HEK293 (cell line): ENCODE results near the gene CNN2.
A peak's percentile ranks its signal among the peaks of the same experiment; 100 is the strongest.

ENCODE experiments used
- BCL11A ChIP-seq: fragments of 450-650 bp; formaldehyde crosslinking; IDR thresholded peaks from 2 replicates; pipeline ENCODE4 v1.5.1; 2016; ENCODE audit warnings: low read depth, missing biosample characterization, missing genetic modification characterization
- GFI1B ChIP-seq: fragments of 450-650 bp; formaldehyde crosslinking; IDR thresholded peaks from 2 replicates; pipeline ENCODE4 v1.5.1; 2016; ENCODE audit warnings: missing biosample characterization, missing genetic modification characterization
- GLIS2 ChIP-seq: fragments of 450-650 bp; formaldehyde crosslinking; IDR thresholded peaks from 2 replicates; pipeline ENCODE4 v1.5.1; 2016; ENCODE audit warnings: missing biosample characterization, missing genetic modification characterization
- HOXC10 ChIP-seq: sonication (generic); formaldehyde crosslinking; IDR thresholded peaks from 2 replicates; pipeline ENCODE4 v1.8.1; 2023; ENCODE audit warnings: mild to moderate bottlenecking, missing genetic modification reagents
- KLF8 ChIP-seq: fragments of 450-650 bp; formaldehyde crosslinking; IDR thresholded peaks from 2 replicates; pipeline ENCODE4 v1.5.1; 2016; ENCODE audit warnings: missing biosample characterization, missing genetic modification characterization
- SP3 ChIP-seq: fragments of 450-650 bp; formaldehyde crosslinking; IDR thresholded peaks from 2 replicates; pipeline ENCODE4 v1.5.1; 2016; ENCODE audit warnings: missing biosample characterization, missing genetic modification characterization
- TRIM28 ChIP-seq: IDR thresholded peaks from 2 replicates; pipeline ENCODE4 v1.6.1; 2011; ENCODE audit warnings: low read length, control low read depth, borderline replicate concordance
- YY2 ChIP-seq: fragments of 450-650 bp; formaldehyde crosslinking; IDR thresholded peaks from 2 replicates; pipeline ENCODE4 v1.5.1; 2016; ENCODE audit warnings: missing biosample characterization, missing genetic modification characterization
- ZBTB21 ChIP-seq: fragments of 450-650 bp; formaldehyde crosslinking; IDR thresholded peaks from 2 replicates; pipeline ENCODE4 v1.5.1; 2017; ENCODE audit warnings: missing biosample characterization, missing genetic modification characterization
- ZBTB8A ChIP-seq: fragments of 450-650 bp; formaldehyde crosslinking; IDR thresholded peaks from 2 replicates; pipeline ENCODE4 v1.5.1; 2016; ENCODE audit warnings: missing biosample characterization, missing genetic modification characterization
- ZIC2 ChIP-seq: fragments of 450-650 bp; formaldehyde crosslinking; IDR thresholded peaks from 2 replicates; pipeline ENCODE4 v1.5.1; 2016; ENCODE audit warnings: missing biosample characterization, missing genetic modification characterization
- ZNF121 ChIP-seq: fragments of 450-650 bp; formaldehyde crosslinking; IDR thresholded peaks from 2 replicates; pipeline ENCODE4 v1.5.1; 2016; ENCODE audit warnings: missing biosample characterization, missing genetic modification characterization
- ZNF132 ChIP-seq: fragments of 450-650 bp; formaldehyde crosslinking; IDR thresholded peaks from 2 replicates; pipeline ENCODE4 v1.5.1; 2017; ENCODE audit warnings: missing biosample characterization, missing genetic modification characterization, borderline replicate concordance
- ZNF146 ChIP-seq: fragments of 450-650 bp; formaldehyde crosslinking; IDR thresholded peaks from 2 replicates; pipeline ENCODE4 v1.5.1; 2016; ENCODE audit warnings: missing biosample characterization, missing genetic modification characterization
- ZNF23 ChIP-seq: fragments of 450-650 bp; formaldehyde crosslinking; IDR thresholded peaks from 2 replicates; pipeline ENCODE4 v1.5.1; 2016; ENCODE audit warnings: missing biosample characterization, missing genetic modification characterization, borderline replicate concordance
- ZNF335 ChIP-seq: fragments of 450-650 bp; formaldehyde crosslinking; conservative IDR thresholded peaks from 2 replicates; pipeline ENCODE4 v1.5.1; 2016; ENCODE audit warnings: missing biosample characterization, missing genetic modification characterization
- ZNF366 ChIP-seq: fragments of 450-650 bp; formaldehyde crosslinking; conservative IDR thresholded peaks from 2 replicates; pipeline ENCODE4 v1.5.1; 2016; ENCODE audit warnings: missing biosample characterization, missing genetic modification characterization
- ZNF404 ChIP-seq: fragments of 450-650 bp; formaldehyde crosslinking; IDR thresholded peaks from 2 replicates; pipeline ENCODE4 v1.5.1; 2017; ENCODE audit warnings: missing biosample characterization, missing genetic modification characterization
- ZNF423 ChIP-seq: fragments of 450-650 bp; formaldehyde crosslinking; IDR thresholded peaks from 2 replicates; pipeline ENCODE4 v1.5.1; 2016; ENCODE audit warnings: missing biosample characterization, missing genetic modification characterization
- ZNF529 ChIP-seq: fragments of 450-650 bp; formaldehyde crosslinking; IDR thresholded peaks from 2 replicates; pipeline ENCODE4 v1.5.1; 2017; ENCODE audit warnings: missing genetic modification characterization, missing biosample characterization; ENCODE audit not compliant: insufficient replicate concordance
- ZNF560 ChIP-seq: fragments of 450-650 bp; formaldehyde crosslinking; IDR thresholded peaks from 2 replicates; pipeline ENCODE4 v1.5.1; 2017; ENCODE audit warnings: missing biosample characterization, missing genetic modification characterization, borderline replicate concordance
- ZNF596 ChIP-seq: fragments of 450-650 bp; IDR thresholded peaks from 2 replicates; pipeline ENCODE4 v1.5.0; 2018; ENCODE audit warnings: missing biosample characterization, mild to moderate bottlenecking, missing genetic modification characterization, moderate library complexity
- ZNF654 ChIP-seq: fragments of 450-650 bp; formaldehyde crosslinking; IDR thresholded peaks from 2 replicates; pipeline ENCODE4 v1.5.1; 2016; ENCODE audit warnings: low read depth, missing biosample characterization, missing genetic modification characterization
- ZNF670 ChIP-seq: fragments of 450-650 bp; formaldehyde crosslinking; IDR thresholded peaks from 2 replicates; pipeline ENCODE4 v1.5.1; 2016; ENCODE audit warnings: missing biosample characterization, missing genetic modification characterization, low read depth
- ZNF707 ChIP-seq: fragments of 450-650 bp; formaldehyde crosslinking; IDR thresholded peaks from 2 replicates; pipeline ENCODE4 v1.5.1; 2016; ENCODE audit warnings: missing biosample characterization, missing genetic modification characterization
- ZNF747 ChIP-seq: fragments of 450-650 bp; formaldehyde crosslinking; IDR thresholded peaks from 2 replicates; pipeline ENCODE4 v1.5.1; 2016; ENCODE audit warnings: missing biosample characterization, missing genetic modification characterization
- ZNF76 ChIP-seq: fragments of 450-650 bp; formaldehyde crosslinking; IDR thresholded peaks from 2 replicates; pipeline ENCODE4; 2016; ENCODE audit warnings: low read depth, missing biosample characterization, missing genetic modification characterization, borderline replicate concordance
- ZNF785 ChIP-seq: fragments of 450-650 bp; formaldehyde crosslinking; IDR thresholded peaks from 2 replicates; pipeline ENCODE4 v1.5.1; 2016; ENCODE audit warnings: missing biosample characterization, missing genetic modification characterization
- TF ChIP-seq, protein P1 (sequence below): fragments of 450-650 bp; formaldehyde crosslinking; IDR thresholded peaks from 2 replicates; pipeline ENCODE4 v1.5.1; 2016; ENCODE audit warnings: missing biosample characterization, missing genetic modification characterization
- TF ChIP-seq, protein P2 (sequence below): fragments of 450-650 bp; formaldehyde crosslinking; IDR thresholded peaks from 2 replicates; pipeline ENCODE4 v1.5.1; 2016; ENCODE audit warnings: missing biosample characterization, missing genetic modification characterization
- TF ChIP-seq, protein P3 (sequence below): fragments of 450-650 bp; formaldehyde crosslinking; IDR thresholded peaks from 2 replicates; pipeline ENCODE4 v1.5.1; 2016; ENCODE audit warnings: missing biosample characterization, missing genetic modification characterization
- TF ChIP-seq, protein P4 (sequence below): sonication (generic); formaldehyde crosslinking; IDR thresholded peaks from 2 replicates; pipeline ENCODE4 v1.8.1; 2022; ENCODE audit warnings: mild to moderate bottlenecking, moderate library complexity, missing genetic modification reagents
- TF ChIP-seq, protein P5 (sequence below): fragments of 450-650 bp; formaldehyde crosslinking; IDR thresholded peaks from 2 replicates; pipeline ENCODE4 v1.5.1; 2016; ENCODE audit warnings: missing biosample characterization, missing genetic modification characterization

Gene CNN2

DNA sequence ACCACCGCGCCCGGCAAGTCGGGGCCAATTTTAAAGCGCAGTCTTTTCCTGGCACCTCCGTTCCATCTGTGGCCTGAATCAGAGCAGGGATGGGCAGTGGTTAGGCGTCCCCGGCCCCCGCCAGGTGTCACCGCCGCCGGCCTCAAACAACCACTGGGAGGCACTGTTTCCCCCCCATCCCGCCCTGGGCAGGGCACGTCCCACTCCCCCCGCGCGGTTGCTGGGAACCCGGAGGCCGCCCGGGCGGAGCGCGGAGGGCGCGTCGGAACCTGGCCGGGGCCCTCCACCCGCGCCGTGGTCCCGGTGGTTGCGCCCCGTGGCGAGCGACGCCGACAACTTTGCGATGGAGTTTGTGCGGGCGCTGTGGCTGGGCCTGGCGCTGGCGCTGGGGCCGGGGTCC, 26.3 kb upstream of the CNN2 start, which contains the start of gene GRIN3B (continued):
- TF ChIP-seq ZNF707 (tag by site-specific recombination) (no peak), KLF8 (peak; percentile 91), ZNF785 (tag by site-specific recombination) (0 out of 2 replicates have a peak, but pooled peaks have one; percentile 92), GFI1B (tag by site-specific recombination) (no peak), ZNF132 (no peak), ZNF335 (tag by site-specific recombination) (peak; percentile 68), ZBTB8A (tag by site-specific recombination) (peak; percentile 92), YY2 (tag by site-specific recombination) (0 out of 2 replicates have a peak, but pooled peaks have one; percentile 26), ZNF560 (tag by site-specific recombination) (0 out of 2 replicates have a peak, but pooled peaks have one; percentile 6), ZNF747 (tag by site-specific recombination) (no peak), ZNF366 (tag by site-specific recombination) (no peak), HOXC10 (CRISPR knock-in tag) (no peak), ZNF654 (peak; percentile 52), BCL11A (tag by site-specific recombination) (peak; percentile 85), GLIS2 (tag by site-specific recombination) (peak; percentile 78), TRIM28 (no peak), ZNF404 (tag by site-specific recombination) (no peak), ZNF596 (no peak), ZNF23 (tag by site-specific recombination) (no peak), ZNF121 (tag by site-specific recombination) (no peak), ZNF76 (peak; percentile 69), SP3 (peak; percentile 45; the same call in 1 of the 2 replicates), ZBTB21 (tag by site-specific recombination) (no peak), ZNF670 (tag by site-specific recombination) (no peak), ZNF146 (tag by site-specific recombination) (no peak), ZNF529 (tag by site-specific recombination) (no peak), ZNF423 (tag by site-specific recombination) (0 out of 2 replicates have a peak, but pooled peaks have one; percentile 20), ZIC2 (peak; percentile 61)
- TF ChIP-seq, protein P1, sequence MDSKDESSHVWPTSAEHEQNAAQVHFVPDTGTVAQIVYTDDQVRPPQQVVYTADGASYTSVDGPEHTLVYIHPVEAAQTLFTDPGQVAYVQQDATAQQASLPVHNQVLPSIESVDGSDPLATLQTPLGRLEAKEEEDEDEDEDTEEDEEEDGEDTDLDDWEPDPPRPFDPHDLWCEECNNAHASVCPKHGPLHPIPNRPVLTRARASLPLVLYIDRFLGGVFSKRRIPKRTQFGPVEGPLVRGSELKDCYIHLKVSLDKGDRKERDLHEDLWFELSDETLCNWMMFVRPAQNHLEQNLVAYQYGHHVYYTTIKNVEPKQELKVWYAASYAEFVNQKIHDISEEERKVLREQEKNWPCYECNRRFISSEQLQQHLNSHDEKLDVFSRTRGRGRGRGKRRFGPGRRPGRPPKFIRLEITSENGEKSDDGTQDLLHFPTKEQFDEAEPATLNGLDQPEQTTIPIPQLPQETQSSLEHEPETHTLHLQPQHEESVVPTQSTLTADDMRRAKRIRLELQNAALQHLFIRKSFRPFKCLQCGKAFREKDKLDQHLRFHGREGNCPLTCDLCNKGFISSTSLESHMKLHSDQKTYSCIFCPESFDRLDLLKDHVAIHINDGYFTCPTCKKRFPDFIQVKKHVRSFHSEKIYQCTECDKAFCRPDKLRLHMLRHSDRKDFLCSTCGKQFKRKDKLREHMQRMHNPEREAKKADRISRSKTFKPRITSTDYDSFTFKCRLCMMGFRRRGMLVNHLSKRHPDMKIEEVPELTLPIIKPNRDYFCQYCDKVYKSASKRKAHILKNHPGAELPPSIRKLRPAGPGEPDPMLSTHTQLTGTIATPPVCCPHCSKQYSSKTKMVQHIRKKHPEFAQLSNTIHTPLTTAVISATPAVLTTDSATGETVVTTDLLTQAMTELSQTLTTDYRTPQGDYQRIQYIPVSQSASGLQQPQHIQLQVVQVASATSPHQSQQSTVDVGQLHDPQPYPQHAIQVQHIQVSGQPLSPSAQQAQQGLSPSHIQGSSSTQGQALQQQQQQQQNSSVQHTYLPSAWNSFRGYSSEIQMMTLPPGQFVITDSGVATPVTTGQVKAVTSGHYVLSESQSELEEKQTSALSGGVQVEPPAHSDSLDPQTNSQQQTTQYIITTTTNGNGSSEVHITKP (tag by site-specific recombination): peak; percentile 92
- TF ChIP-seq, protein P2, sequence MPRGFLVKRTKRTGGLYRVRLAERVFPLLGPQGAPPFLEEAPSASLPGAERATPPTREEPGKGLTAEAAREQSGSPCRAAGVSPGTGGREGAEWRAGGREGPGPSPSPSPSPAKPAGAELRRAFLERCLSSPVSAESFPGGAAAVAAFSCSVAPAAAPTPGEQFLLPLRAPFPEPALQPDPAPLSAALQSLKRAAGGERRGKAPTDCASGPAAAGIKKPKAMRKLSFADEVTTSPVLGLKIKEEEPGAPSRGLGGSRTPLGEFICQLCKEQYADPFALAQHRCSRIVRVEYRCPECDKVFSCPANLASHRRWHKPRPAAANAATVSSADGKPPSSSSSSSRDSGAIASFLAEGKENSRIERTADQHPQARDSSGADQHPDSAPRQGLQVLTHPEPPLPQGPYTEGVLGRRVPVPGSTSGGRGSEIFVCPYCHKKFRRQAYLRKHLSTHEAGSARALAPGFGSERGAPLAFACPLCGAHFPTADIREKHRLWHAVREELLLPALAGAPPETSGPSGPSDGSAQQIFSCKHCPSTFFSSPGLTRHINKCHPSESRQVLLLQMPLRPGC (tag by site-specific recombination): no peak
- TF ChIP-seq, protein P3, sequence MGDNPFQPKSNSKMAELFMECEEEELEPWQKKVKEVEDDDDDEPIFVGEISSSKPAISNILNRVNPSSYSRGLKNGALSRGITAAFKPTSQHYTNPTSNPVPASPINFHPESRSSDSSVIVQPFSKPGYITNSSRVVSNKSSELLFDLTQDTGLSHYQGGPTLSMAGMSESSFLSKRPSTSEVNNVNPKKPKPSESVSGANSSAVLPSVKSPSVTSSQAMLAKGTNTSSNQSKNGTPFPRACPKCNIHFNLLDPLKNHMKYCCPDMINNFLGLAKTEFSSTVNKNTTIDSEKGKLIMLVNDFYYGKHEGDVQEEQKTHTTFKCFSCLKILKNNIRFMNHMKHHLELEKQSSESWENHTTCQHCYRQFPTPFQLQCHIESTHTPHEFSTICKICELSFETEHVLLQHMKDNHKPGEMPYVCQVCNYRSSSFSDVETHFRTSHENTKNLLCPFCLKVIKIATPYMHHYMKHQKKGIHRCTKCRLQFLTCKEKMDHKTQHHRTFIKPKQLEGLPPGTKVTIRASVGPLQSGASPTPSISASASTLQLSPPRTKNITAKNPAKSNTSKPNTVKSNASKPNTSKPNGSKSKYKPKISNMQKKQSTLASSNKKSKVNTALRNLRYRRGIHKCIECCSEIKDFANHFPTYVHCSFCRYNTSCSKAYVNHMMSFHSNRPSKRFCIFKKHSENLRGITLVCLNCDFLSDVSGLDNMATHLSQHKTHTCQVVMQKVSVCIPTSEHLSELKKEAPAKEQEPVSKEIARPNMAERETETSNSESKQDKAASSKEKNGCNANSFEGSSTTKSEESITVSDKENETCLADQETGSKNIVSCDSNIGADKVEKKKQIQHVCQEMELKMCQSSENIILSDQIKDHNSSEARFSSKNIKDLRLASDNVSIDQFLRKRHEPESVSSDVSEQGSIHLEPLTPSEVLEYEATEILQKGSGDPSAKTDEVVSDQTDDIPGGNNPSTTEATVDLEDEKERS (tag by site-specific recombination): no peak
- TF ChIP-seq, protein P4, sequence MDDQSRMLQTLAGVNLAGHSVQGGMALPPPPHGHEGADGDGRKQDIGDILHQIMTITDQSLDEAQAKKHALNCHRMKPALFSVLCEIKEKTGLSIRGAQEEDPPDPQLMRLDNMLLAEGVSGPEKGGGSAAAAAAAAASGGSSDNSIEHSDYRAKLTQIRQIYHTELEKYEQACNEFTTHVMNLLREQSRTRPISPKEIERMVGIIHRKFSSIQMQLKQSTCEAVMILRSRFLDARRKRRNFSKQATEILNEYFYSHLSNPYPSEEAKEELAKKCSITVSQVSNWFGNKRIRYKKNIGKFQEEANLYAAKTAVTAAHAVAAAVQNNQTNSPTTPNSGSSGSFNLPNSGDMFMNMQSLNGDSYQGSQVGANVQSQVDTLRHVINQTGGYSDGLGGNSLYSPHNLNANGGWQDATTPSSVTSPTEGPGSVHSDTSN: no peak
- TF ChIP-seq, protein P5, sequence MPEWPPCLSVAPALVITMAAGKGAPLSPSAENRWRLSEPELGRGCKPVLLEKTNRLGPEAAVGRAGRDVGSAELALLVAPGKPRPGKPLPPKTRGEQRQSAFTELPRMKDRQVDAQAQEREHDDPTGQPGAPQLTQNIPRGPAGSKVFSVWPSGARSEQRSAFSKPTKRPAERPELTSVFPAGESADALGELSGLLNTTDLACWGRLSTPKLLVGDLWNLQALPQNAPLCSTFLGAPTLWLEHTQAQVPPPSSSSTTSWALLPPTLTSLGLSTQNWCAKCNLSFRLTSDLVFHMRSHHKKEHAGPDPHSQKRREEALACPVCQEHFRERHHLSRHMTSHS (tag by site-specific recombination): no peak
